Head of caudate nucleus (tissue), 42 donors: ENCODE results near the gene BBC3.
A peak's percentile ranks its signal among the peaks of the same experiment; 100 is the strongest.
"Not testable (repeated sequence)": the region's sequence is repeated elsewhere in the genome, so short reads cannot be mapped to it uniquely, and the experiment has no call there.

ENCODE experiments used
- DNase-seq, 42 donors: peaks; one replicate each; pipeline versions ENCODE4 v3.0.0 to v3.0.0-alpha.2; 2020 to 2021; ENCODE audit warnings: mixed read lengths in 7 of 42
- intact Hi-C: fragments of 100-400 bp; cut with DNase I; formaldehyde crosslinking; loops from one replicate; pipeline ENCODE4 v1.15.0; 2022

The BBC3 gene, protein sequence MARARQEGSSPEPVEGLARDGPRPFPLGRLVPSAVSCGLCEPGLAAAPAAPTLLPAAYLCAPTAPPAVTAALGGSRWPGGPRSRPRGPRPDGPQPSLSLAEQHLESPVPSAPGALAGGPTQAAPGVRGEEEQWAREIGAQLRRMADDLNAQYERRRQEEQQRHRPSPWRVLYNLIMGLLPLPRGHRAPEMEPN

DNA sequence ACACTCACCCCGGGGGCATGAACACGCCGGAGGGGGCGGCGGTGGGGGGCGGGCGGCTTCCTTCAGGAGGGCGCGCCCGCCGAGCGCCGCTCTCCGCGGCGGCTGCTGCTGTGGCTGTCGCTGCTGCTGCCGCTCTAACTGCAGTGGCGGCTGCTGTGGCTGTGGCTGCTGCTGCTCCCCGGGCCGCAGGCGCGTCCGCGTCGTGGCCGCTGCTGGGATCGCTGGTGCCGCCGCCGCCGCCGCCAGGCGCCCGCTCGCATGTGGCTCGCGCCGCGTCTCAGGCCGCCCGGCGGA lies at the start of gene BBC3:
BBC3 (minus strand) TSS at position 279 of the 294 bp plus-strand sequence. CDS start 2,768 bp downstream, outside the sequence.
- no peak for DNase-seq
- intact Hi-C loops: no loop called here

DNA sequence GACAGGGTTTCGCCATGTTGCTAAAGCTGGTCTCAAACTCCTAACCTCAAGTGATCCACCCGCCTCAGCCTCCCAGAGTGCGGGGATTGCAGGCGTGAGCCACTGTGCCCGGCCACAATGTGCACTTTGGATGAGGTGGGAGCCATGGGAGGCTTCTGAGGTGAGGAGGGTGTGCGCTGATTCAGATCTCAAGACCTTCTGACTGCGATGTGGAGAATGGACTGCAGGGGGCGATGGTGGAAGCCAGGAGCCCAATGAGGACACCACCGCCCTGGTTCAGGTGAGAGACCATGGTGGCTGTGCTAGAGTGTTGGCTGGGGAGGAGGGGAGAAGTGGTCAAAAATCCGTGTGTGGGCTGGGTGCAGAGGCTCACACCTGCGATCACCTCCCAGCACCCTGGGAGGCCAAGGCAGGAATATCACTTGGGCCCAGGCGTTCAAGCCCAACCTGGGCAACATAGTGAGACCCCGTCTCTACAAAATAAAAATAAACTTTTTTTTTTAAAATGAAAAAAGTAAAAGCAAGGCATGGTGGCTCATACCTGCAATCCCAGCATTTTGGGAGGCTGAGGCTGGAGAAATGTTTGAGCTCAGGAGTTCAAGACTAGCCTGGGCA lies 49.3 kb upstream of the BBC3 start:
- intact Hi-C loops: no loop called here
- DNase-seq: peak in 9 of 42 donors; percentile 13 to 48 (median 36)

DNA sequence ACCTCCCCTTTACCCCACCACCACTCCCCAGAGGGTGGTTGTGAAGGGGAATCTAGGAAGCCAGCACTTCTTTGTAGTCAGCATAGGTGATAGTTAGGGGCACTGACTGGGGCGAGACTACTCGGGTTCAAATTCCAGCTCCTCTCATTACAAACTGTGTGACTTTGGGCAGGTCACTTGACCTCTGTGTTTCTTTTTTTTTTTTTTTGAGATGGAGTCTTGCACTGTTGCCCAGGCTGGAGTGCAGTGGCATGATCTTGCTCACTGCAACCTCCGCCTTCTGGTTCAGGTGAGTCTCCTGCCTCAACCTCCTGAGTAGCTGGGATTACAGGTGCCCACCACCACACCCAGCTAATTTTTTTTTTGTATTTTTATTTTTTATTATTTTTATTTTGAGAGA lies 45.5 kb upstream of the BBC3 start:
- intact Hi-C loops, DNase-seq: not testable (repeated sequence)

DNA sequence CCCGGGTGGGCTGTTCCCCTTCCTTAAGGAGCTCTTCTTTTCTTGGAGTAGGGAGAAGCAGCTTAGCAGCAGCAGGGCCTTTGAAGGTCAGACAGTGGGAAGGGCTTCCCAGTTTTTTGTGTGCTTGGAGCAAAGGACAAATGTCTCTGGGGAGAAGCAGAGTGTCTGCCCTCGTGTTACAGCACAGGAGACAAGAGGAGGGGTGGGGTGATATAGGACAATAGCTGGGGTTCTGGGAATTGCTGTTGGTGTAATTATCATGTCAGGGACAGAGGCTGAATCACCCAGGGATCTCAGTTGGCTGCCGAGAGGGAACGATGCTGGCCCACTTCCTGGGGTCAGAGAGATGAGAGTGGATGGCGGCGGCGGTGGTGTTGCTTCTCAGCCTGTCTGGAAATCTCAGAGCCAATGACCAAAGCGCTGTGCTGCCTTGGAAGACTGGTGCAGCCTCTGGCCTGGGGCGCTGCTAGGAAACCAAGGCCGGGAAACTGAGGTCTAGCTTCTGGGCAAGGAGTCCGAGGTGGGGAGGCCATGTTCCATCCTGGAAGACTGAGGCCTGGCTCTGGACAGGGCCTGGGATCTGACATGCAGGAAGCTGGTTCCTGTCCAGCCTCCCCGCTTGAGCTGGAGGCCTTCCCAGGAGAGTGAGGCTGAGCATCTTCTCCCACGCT lies 44.9 kb upstream of the BBC3 start:
- peak in 3 of 42 donors; percentile 15 to 47 (median 23) for DNase-seq
- intact Hi-C loops: no loop called here

DNA sequence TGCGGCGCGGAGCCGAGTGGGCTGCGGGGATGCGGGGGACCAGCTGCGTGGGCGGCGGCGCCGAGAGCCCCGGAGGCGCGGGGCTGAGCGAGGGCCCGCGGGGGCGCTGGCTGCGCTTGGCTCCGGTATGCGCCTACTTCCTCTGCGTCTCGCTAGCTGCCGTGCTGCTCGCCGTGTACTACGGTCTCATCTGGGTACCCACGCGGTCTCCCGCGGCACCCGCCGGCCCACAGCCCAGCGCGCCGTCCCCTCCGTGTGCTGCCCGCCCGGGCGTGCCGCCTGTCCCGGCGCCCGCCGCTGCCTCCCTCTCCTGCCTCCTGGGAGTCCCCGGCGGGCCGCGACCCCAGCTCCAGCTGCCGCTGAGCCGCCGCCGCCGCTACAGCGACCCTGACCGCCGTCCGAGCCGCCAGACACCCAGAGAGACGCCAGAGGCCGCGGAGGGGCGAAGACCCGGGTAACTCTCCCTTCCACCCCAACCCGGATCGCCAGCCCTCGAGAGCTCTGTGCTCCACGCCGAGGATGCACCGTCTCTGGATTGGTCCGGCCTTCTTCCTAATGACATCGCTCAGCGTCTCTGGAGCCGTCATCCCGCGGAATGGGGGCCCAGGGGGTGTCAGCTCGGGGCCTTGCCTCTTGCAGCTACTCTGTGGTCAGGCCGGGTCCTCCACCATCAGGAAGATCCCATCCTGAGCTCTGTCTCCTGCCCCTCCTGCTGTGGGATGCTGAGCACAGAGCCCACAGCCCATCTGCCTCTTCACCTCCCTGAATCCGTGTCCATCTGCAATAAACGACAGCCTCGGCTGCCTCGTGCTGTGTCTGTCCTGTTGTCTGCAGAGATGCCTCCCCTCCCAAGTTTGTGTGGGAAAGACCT lies 44.1 kb upstream of the BBC3 start:
- intact Hi-C loops: no loop called here
- DNase-seq: peak in 11 of 42 donors; percentile 8 to 45 (median 23)

DNA sequence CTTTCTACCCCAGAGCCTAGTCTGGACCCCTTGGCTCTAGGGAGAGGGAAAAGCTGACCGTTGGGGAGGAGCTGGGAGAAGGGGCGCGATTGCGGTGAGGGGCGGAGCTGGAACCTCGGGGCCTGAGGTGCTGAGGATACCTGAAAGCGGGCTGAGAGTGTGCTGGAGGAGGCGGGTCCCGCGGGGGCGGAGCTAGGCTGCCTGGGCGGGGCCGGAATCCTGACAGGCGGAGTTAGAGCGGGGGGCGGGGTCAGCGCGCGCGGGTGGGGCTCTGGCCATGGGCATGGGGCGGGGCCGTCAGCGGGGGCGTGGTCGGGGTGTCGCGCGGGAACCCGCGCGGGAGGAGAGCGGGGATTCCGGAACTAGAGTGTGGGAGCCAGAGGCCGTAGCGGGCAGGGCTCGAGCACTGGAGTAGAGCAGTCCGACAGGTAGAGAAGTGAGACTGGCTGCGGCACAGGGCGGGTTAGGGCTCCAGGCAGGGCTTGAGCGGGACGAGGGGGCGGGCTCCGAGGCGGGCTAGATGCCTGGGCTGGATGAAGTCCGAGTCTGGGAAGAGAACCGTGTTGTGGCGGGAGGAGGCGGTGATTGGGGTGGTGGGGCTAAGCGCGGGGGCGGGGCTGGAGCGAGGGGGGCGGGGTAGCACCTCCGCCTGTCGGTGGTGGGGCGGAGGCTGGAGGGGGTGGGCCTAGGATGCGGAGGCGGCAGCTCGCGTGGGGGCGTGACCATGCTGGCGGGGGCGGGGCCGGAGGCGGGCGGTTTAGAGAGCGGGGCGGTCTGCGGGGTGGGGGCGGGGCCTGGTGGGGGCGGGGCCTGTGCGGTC lies 43.3 kb upstream of the BBC3 start, which contains the start of gene INAFM1:
INAFM1 (plus strand) TSS at position 815 of the 820 bp plus-strand sequence. CDS start 35 bp downstream, outside the sequence.
- DNase-seq: peak; percentile 91 to 99 (median 97)
- intact Hi-C loops: no loop called here

DNA sequence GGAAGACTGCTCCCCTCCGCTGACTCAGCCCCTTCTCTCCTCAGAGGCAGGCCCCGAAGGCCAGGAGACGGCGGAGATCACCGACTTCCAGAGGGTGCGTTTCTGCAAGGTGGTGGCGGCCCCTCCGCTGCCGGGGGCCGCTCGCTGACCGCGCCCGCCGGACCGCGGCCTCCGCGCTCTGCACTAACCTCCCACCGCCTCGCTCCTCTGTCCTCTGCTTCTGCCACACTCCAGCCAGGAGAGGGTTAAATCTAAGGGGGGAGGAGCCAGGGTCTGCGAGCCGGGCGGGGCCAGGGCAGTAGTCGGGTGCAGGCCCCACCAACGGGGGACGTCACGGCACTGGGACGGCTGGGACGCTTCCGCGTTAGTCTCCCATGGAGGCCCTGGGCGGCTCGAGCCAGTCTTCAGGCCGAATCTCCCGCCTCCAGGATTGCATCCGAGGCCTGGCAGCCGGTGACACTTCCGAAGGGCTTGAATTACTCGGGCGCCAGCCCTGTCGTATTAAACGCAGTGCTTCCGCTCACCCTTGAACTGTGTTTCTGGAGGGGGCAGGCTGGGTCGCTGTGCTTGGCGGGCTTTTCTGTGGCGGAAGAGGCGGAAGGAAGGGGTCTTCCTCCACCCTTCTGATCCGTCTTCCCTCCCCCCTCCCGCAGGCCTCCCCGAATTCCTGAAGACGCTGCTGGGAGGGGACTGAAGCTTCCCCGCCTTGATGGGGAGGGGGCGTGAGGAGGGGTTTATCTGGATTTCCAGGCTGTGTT lies 42.5 kb upstream of the BBC3 start:
- intact Hi-C loops: loop anchor here (1.0 kb wide), 1 partner anchor 16 kb away; no protein-coding TSS in a partner anchor
- peak; percentile 81 to 96 (median 92) for DNase-seq

DNA sequence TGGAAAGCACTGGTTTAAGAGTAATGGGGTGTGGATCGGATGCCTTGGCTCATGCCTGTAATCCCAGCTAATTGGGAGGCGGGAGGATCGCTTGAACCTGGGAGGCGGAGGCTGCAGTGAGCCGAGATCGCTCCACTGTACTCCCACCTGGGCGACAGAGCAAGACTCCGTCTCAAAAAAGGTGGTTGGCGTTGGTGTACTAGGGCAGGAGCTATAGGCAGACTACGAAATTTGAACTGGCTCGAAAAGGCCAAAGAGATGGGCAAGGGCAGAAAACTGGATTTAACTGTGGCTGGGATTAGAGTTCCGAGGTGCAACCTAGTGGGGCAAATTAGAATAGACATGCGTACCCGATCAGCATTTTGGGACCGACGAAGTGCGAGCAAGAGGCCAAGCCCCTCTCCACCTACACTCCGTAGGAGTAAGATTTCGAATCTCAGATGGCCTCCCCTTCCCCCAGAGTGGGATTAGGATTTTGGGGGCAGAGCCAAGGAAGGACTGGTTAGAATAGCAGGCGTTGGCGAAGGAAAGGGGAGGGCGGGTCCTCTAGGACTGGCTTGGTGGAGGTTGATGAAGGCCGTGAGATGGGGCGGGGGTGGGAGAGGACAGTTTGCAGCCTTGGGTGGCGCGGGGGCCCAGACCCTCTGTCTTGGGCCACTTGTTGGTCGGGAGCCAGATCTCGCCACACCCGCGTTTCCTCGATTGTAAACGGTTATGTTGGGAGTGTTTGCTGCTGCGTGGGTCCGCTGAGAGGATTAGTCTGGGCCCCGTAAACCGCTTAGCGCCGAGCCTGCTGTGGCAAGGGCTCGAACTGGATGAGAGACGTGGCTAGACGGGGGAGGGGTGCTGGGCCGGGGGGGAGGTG lies 41.7 kb upstream of the BBC3 start:
- DNase-seq: peak in 18 of 42 donors; percentile 8 to 57 (median 32)
- intact Hi-C loops: loop anchor here (1.0 kb wide), 1 partner anchor 15 kb away; no protein-coding TSS in a partner anchor

DNA sequence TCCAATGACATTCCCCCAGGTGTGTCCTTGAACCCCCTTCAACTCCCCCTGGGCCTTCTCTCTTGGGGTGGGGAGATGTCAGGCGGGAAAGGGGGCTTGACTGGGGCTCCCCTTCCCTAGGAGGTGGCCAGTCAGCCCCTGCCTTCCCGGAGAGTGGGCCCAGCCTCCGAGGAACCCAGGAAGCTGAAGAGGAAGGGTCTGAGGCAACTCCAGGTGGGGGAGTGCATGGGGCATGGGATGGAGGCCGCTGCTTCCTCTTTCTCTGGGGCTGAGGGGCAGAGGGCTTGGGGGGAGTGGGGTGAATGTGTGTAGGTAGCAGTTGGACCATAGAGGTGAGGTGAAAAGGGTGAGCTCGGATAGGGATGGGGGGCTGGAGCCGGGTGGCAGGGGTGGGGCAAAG lies 41.0 kb upstream of the BBC3 start:
- no peak for DNase-seq
- intact Hi-C loops: no loop called here

DNA sequence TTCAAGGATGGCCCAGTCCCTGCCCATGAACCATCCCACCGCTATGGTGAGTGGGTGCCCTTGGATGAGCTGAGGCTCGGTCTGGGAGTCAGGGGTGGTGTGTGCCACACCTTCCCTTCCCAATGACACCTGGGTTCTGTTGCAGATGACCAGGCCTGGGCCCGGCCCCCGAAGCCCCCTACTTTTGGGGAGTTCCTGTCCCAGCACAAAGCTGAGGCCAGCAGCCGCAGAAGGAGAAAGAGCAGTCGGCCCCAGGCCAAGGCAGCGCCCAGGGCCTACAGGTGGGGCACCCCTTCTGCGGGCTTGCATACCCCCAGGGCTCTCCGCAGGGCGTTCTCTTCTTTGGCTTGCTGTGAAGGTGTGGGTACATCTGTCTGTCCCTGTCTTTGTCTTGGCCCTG lies 39.4 kb upstream of the BBC3 start:
- intact Hi-C loops: no loop called here
- no peak for DNase-seq

DNA sequence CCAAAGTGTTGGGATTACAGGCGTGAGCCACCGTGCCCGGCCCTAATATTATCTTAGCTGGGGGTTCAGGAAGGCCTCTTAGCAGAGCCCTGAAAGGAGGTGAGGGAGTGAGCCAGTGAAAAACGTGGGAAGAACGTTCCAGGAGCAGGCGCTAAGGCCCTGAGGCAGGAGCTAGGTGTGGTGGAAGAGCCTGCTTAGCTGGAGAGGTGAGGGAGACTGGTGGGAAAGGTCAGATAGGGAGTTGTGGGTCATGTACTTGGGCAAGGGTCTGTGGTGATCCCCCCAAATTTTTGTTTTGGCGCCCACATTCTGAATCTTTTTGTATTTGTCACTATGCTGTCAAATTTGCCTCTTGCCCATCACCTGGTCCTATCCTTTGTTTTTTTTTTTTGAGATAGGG lies 38.6 kb upstream of the BBC3 start:
- intact Hi-C loops: no loop called here
- DNase-seq: no peak

DNA sequence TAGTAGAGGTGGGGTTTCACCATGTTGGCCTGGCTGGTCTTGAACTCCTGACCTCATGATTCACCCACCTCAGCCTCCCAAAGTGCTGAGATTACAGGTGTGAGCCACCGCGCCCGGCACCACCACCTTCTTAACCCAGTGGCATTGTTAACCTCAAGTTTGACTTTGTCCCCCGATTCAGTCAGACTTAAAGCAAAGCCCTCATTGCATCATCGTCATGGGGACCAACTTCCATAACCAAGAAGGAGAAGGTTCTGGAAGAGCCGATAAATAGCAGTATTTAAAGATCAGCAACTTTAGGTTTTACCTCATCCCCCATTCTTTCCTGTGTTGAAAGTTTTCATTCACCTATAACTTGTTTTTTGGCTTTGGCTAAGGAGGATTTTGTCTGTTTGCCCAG lies 37.0 kb upstream of the BBC3 start:
- intact Hi-C loops: no loop called here
- DNase-seq: no peak

DNA sequence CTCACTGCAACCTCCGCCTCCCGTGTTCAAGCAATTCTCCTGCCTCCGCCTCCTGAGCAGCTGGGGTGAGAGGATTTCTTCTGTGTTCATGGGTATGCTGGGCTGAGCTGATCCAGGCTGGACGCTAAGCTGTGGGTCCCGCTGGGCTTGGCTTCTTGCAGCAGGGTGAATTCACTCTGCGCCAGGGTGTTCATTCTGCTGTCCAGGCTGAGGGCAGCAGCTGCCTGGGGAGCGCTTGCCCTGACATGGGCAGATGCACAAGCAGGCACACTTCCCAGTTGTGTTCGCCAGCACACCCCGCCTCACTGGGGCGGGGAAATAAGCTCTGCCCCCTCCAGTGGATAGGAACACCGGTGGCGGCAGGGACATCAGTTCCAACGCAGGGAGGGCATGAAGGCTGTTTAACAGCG lies 36.4 kb upstream of the BBC3 start:
- intact Hi-C loops: no loop called here
- DNase-seq: peak; percentile 37 to 90 (median 74)

DNA sequence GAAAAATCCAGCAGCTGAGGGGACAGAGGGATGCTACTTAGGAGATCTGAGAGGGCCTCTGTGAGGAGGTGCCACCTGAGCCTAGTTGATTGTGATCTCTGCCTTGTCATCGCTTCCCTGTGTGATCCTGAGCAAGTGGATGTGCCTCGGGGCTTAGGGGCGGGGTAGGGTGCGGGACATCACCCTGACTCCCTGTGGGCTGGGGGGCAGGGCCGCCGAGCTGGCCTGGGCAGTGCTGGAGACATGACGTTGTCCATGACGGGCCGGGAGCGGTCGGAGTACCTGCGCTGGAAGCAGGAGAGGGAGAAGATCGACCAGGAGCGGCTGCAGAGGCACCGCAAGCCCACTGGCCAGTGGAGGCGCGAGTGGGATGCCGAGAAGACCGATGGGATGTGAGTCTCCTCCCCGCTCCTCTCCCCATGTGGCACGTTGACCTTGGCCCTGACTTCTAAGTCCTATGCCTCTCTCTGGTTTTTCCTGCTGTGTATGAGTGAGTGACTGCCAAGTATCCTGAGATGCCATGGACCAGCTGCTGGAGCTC lies 35.5 kb upstream of the BBC3 start:
- intact Hi-C loops: no loop called here
- no peak for DNase-seq

DNA sequence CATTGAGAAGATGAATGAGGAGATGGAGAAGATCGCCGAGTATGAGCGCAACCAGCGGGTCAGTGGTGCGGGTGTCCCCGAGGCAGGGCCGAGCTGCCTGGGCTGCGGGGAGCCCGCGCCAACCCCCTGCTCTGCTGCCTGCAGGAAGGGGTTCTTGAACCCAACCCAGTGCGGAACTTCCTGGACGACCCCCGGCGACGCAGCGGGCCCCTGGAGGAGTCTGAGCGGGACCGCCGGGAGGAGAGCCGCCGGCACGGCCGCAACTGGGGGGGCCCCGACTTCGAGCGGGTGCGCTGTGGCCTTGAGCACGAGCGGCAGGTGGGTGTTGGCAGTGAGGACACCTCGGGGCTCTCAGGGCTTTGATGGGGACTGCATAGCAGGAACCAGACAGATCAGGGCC lies 33.6 kb upstream of the BBC3 start:
- DNase-seq: no peak
- intact Hi-C loops: no loop called here

DNA sequence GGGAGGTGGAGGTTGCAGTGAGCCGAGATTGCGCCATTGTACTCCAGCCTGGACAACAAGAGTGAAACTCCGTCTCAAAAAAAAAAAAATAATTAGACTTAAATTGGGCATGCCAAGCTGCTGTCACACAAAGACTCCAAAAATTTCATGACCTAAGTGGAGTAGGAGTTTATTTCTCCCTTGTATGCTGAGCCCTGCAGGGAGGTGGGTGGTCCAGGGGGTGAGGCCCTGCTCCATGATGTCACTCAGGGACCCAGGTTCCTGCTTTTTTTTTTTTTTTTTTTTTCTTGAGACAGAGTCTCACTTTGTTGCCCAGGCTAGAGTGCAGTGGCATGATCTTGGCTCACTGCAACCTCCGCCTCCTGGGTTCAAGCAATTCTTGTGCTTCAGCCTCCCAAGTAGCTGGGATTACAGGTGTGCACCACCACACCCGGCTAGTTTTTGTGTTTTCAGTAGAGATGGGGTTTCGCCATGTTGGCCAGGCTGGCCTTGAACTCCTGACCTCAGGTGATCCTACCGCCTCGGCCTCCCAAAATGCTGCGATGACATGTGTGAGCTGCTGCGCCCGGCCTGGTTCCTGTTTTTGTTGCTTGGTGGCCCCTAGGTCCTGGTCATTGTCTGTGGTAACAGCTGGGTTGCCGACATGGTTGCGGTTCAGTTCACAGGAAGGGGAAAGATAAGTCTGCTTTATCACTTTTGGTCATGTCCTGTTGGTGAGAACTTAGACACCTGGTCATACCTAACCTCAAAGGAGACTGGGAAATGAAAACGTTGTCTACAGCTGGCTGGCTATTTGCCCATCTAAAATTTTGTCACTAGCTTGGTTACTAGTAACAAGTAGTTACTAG lies 31.2 kb upstream of the BBC3 start:
- intact Hi-C loops, DNase-seq: not testable (repeated sequence)
